ENCODE measurements around the gene OGFRL1. TPM values are rescaled to one million over a fixed set of nuclear protein-coding genes. Genes with fewer than 3 reads are reported as not detected.

The OGFRL1 gene
- polyA plus RNA-seq, 1 donor: 7.3 TPM

GRCh38 chr6:71333697-71334096 is 45.1 kb downstream of the OGFRL1 start:
- DNase-seq (ENCODE audit: low read depth): no peak

GRCh38 chr6:71334768-71335167 is 46.2 kb downstream of the OGFRL1 start:
- no peak for DNase-seq (ENCODE audit: low read depth)

DNA sequence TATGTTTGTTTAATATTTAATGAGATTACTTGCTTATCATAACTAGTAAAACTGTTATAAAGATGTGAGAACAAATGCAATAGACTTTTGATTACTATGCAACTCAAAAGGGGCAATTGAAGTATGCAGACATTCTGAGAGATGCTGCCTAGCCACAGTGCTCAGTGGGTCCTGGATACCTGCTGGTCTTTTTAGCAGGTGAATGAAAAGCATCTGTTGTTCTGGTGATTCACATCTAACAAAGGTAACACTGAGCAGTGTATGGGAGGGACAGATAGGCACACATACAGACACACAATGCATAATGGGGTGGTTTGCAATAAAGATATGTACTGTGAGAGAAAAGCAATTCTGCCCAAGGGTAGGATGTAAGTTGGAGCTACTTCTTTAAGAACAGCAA is 46.9 kb downstream of the OGFRL1 start:
- no peak for DNase-seq (ENCODE audit: low read depth)

DNA sequence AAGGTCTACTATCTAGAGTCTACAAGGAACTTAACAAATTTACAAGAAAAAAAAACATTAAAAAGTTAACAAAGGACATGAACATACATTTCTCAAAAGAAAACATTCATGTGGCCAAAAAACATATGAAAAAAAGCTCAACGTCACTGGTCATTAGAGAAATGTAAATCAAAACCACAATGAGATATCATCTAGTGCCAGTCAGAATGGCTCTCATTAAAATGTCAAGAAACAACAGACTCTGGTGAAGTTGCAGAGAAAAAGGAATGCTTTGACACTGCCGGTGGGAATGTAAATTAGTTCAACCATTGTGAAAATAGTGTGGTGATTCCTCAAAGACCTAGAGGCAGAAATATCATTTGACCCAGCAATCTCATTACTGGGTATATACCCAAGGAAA is 48.3 kb downstream of the OGFRL1 start:
- DNase-seq (ENCODE audit: low read depth): no peak

- no peak for DNase-seq (ENCODE audit: low read depth)
Observed at GRCh38 chr6:71338540-71339316, 50.1 kb downstream of the OGFRL1 start.

DNA sequence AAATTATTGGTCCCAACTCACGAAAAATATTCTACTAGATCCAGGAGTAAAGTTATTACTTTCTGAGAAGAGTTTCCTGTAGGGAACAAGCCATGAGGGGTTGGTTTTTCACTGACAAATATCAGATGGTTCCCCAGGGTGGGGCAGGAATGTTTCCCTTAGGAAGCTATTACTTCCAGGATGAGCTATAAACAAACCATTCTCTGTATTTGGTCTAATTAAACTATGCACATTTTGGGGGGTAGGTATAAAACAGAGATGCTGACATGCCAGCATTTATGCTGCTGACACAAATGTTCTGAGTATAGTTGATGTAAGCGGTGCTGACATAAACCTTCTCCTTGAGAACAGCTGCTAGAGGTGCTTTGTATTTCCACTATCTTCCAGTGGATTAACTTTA is 54.2 kb downstream of the OGFRL1 start:
- no peak for DNase-seq (ENCODE audit: low read depth)

- no peak for DNase-seq (ENCODE audit: low read depth)
Observed at GRCh38 chr6:71345476-71346333, 57.1 kb downstream of the OGFRL1 start.

DNA sequence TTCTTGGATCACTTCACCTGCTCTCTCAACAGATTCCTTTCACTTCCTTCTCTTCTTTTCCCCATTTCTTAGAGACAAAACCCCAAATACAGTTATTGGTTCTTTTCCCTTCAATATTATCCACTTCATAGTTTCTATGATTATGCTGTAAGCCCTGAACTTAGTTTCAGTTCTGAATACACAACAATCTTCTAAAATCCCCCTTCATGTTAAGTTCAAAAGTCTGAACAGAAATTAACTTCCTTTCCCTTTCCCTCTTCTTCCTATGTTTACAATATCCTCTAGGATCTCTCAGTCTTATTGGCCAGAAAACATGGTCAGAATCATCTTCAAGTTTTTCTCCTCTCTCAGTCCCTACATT is 57.7 kb downstream of the OGFRL1 start:
- no peak for DNase-seq (ENCODE audit: low read depth)

DNA sequence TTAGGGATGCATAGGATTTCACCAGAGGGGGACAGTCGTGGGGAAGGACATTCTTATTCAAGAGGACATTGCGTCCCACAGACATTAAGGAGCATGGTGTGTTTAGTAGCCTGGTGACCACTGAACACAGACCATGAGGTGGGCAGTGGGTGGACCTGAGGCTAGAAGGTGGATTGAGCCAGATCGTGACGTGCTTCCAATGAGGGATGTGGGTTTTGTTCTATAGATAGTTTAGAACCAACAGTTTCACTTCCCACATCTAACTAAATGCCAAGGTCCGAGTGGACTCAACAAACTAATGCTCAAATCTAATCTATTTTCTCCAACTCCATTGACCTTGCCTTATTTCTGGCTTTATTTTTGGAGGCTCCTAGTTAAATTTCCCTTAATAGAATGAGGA is 58.5 kb downstream of the OGFRL1 start:
- DNase-seq (ENCODE audit: low read depth): no peak

DNA sequence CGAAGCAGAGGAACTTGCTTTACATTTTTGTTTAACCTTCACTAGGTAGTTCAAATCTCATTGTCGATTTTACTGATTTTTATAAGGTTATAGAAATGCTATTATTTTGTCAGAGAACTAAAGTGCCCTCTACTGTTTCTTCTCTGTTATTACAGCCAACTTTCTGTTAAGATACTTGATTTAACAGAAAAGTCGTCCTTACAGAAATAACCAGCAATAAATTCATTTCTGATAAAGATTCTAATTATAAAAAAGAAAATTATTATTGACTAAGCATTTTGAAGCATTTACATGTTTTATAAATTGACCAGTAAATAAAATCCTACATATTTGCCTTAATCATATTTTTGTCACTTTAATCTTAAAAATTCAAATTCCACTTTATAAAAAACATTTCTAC is 60.8 kb downstream of the OGFRL1 start:
- no peak for DNase-seq (ENCODE audit: low read depth)

DNA sequence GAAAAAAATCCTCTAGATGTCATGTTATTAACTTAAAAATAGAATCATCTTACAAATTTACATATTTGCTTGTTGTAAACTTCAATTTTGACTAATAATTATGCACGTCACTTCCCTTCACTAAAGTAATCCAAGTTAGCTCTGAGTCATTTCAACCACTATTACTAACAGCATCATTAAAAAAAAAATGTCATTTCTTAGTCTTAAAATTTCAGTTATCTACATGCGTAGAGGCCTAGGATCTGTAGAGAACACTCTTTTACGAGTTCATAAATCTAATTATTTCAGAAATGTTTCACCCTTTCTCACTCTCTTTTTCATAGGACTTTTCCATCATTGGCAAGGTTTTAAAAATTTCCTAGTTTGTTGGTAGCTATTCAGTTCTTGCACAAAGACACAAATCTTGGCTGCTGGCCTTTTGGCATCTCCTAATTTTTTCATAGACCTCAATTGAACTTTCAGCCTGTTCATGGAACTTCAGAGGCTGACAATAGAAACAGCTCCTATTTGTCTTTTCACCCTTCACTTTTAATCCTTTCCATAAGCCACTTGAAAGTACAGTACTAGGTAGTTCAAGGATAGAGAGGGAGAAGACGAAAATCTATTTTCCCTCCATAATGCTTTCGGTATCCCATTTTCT is 61.5 kb downstream of the OGFRL1 start:
- no peak for DNase-seq (ENCODE audit: low read depth)

GRCh38 chr6:71351190-71351589 is 62.6 kb downstream of the OGFRL1 start:
- DNase-seq (ENCODE audit: low read depth): no peak

Measured in forelimb muscle (tissue), 1 donor.